Activated B cell treated with CpG ODN at 0.5 μM for 24 hours (primary cell): ENCODE data around the gene GGA1. TPM values are rescaled to one million over a fixed set of nuclear protein-coding genes. Genes with fewer than 3 reads are reported as not detected.

Source experiments
- ATAC-seq: fragments of 200-7000 bp; cut with Tn5 transposase; one replicate; pipeline ENCODE4 v1.10.0; 2021; ENCODE audit warnings: low read depth, mild to moderate bottlenecking, moderate library complexity
- CTCF ChIA-PET: fragments of 350-600 bp; sonication (Branson Sonifier 250); formaldehyde crosslinking; loops from one replicate; lab custom pipeline; 2021; ENCODE audit warnings: antibody characterized with exemption; lab: Charles Lee
- POLR2A ChIA-PET: fragments of 350-600 bp; sonication (Branson Sonifier 250); formaldehyde crosslinking; loops from one replicate; lab custom pipeline; 2021; ENCODE audit warnings: antibody characterized with exemption; lab: Charles Lee
- DNase-seq: peaks from one replicate; pipeline ENCODE4 v3.0.0; 2022
- H3K27ac Mint-ChIP-seq: one replicate; pipeline ENCODE4 v1.8.0; 2020; ENCODE audit warnings: mixed read lengths
- H3K27me3 Mint-ChIP-seq: one replicate; pipeline ENCODE4 v1.8.0; 2021; ENCODE audit warnings: mixed read lengths
- H3K36me3 Mint-ChIP-seq: one replicate; pipeline ENCODE4 v1.8.0; 2021; ENCODE audit warnings: low read depth, mixed read lengths
- H3K4me1 Mint-ChIP-seq: one replicate; pipeline ENCODE4 v1.8.0; 2021; ENCODE audit warnings: mixed read lengths
- H3K4me3 Mint-ChIP-seq: one replicate; pipeline ENCODE4 v1.8.0; 2020; ENCODE audit warnings: mild to moderate bottlenecking, mixed read lengths
- H3K9me3 Mint-ChIP-seq: one replicate; pipeline ENCODE4 v1.8.0; 2020; ENCODE audit warnings: mixed read lengths
- intact Hi-C: fragments of 100-400 bp; cut with micrococcal nuclease; formaldehyde crosslinking; loops from one replicate; pipeline ENCODE4 v1.15.1; 2024
- total RNA-seq: library from RNA; stranded (reverse); gene quantifications from 2 replicates; pipeline ENCODE4 v1.2.3, GENCODE V29; 2022
- TF ChIP-seq, protein P1 (sequence below): fragments of 200-600 bp; IDR thresholded peaks from one replicate; pipeline ENCODE4 v1.8.0; 2022; ENCODE audit warnings: antibody characterized with exemption, mild to moderate bottlenecking

GGA1 gene
- total RNA-seq, 1 donor from 2014 or later = 126 TPM

DNA sequence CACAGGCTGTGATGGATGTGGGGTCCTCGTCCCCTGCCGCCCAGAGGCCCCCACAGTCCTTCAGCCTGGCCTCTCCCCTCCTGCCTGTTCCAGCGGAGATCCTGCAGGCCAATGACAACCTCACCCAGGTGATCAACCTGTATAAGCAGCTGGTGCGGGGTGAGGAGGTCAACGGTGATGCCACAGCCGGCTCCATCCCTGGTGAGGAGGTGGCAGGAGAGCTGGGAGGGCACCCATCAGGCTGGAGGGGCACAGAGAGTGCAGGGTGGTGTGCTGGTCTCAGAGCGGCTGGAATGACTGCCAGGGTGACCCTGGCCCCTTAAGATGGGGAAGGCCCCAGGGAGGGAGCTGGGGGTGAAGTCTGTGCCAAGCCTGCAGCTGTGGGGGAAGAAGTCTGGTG, 16.2 kb downstream of the GGA1 start:
- no peak for ATAC-seq
- no peak overlapping the region for H3K4me3 Mint-ChIP-seq
- ChIA-PET POLR2A (interaction anchor here (1.1 to 7.5 kb wide), 6 partner anchors 9 to 52 kb away, joined by 12 to 78 read pairs (median 44); partner anchors contain the start of genes GGA1, LGALS1, PDXP and SH3BP1), CTCF (interaction anchor here (1.0 to 6.9 kb wide), 10 partner anchors 9 to 239 kb away, joined by 3 to 90 read pairs (median 6); partner anchors contain the start of genes GGA1, PDXP and SH3BP1)
- H3K9me3 Mint-ChIP-seq = no peaks in the 10 kb centered on the region
- H3K36me3 Mint-ChIP-seq = peaks cover 44% of the 10 kb centered on the region
- no peak for DNase-seq
- TF ChIP-seq, protein P1, sequence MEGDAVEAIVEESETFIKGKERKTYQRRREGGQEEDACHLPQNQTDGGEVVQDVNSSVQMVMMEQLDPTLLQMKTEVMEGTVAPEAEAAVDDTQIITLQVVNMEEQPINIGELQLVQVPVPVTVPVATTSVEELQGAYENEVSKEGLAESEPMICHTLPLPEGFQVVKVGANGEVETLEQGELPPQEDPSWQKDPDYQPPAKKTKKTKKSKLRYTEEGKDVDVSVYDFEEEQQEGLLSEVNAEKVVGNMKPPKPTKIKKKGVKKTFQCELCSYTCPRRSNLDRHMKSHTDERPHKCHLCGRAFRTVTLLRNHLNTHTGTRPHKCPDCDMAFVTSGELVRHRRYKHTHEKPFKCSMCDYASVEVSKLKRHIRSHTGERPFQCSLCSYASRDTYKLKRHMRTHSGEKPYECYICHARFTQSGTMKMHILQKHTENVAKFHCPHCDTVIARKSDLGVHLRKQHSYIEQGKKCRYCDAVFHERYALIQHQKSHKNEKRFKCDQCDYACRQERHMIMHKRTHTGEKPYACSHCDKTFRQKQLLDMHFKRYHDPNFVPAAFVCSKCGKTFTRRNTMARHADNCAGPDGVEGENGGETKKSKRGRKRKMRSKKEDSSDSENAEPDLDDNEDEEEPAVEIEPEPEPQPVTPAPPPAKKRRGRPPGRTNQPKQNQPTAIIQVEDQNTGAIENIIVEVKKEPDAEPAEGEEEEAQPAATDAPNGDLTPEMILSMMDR = no peak
- peaks cover 64% of the 10 kb centered on the region for H3K4me1 Mint-ChIP-seq
- H3K27me3 Mint-ChIP-seq = no peaks in the 10 kb centered on the region
- intact Hi-C loops = no loop called here
- H3K27ac Mint-ChIP-seq = peak overlapping the region; percentile 86

DNA sequence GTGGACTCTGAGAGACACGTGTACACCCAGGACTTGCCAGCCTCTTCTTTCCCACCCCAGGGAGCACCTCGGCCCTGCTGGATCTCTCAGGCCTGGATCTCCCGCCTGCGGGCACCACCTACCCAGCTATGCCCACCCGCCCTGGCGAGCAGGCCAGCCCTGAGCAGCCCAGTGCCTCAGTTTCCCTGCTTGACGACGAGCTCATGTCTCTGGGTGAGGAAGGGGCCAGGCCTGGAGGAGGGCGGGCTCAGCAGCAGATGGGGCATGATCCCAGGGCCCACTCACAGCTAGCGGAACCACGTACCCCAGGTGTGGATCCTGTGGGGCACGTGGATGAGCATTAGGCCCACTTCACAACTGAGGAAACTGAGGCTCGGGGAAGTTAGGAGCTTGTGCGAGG, 17.1 kb downstream of the GGA1 start:
- peak overlapping the region; percentile 24 for H3K4me3 Mint-ChIP-seq
- H3K36me3 Mint-ChIP-seq = peaks cover 44% of the 10 kb centered on the region
- POLR2A ChIA-PET = interaction anchor here (0.6 to 7.5 kb wide), 11 partner anchors 8 to 257 kb away, joined by 3 to 78 read pairs (median 12); partner anchors contain the start of genes GGA1, LGALS1, NOL12 and PDXP

DNA sequence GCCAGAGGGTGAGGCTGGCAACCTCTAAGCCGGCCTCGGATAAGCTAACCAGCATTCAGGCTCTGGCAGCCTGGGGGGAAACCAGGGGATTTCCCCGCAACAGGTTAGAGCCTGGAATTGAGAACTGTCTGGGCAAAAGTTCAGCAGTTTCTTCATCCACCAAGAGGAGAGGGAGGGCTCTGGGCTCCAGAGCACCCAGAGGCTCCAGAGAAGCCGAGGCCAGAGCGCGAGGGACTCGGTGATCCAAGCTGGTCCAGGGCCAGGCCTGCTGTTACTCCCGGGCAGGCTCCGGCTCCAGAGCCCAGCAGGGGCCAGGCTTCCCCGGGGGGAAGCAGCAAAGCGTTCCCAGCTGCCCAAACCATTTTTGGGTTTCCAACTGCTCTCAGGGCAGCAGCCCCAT, 17.5 kb downstream of the GGA1 start:
- Mint-ChIP-seq H3K4me1 (peaks cover 65% of the 10 kb centered on the region), H3K36me3 (peaks cover 44% of the 10 kb centered on the region), H3K9me3 (no peaks in the 10 kb centered on the region), H3K27ac (peak overlapping the region; percentile 86), H3K4me3 (peak overlapping the region; percentile 24), H3K27me3 (no peaks in the 10 kb centered on the region)
- ATAC-seq (peak; percentile 43), DNase-seq (no peak)
- TF ChIP-seq, protein P1 = no peak
- intact Hi-C loops = no loop called here
- ChIA-PET CTCF (interaction anchor here (0.7 to 6.9 kb wide), 9 partner anchors 8 to 56 kb away, joined by 3 to 90 read pairs (median 6); partner anchors contain the start of genes GGA1, PDXP and SH3BP1), POLR2A (interaction anchor here (0.6 to 7.5 kb wide), 11 partner anchors 8 to 257 kb away, joined by 3 to 78 read pairs (median 16); partner anchors contain the start of genes GGA1, LGALS1, NOL12 and PDXP)

More for the DNA sequence above, 17.1 kb downstream of the GGA1 start:
- Mint-ChIP-seq H3K9me3 (no peaks in the 10 kb centered on the region), H3K4me1 (peaks cover 64% of the 10 kb centered on the region), H3K27ac (peak overlapping the region; percentile 86), H3K27me3 (no peaks in the 10 kb centered on the region)
- intact Hi-C loops = no loop called here
- DNase-seq (no peak), ATAC-seq (no peak)
- TF ChIP-seq, protein P1 = no peak
- CTCF ChIA-PET = interaction anchor here (0.7 to 6.9 kb wide), 11 partner anchors 8 to 238 kb away, joined by 3 to 90 read pairs (median 5); partner anchors contain the start of genes GGA1, PDXP and SH3BP1

DNA sequence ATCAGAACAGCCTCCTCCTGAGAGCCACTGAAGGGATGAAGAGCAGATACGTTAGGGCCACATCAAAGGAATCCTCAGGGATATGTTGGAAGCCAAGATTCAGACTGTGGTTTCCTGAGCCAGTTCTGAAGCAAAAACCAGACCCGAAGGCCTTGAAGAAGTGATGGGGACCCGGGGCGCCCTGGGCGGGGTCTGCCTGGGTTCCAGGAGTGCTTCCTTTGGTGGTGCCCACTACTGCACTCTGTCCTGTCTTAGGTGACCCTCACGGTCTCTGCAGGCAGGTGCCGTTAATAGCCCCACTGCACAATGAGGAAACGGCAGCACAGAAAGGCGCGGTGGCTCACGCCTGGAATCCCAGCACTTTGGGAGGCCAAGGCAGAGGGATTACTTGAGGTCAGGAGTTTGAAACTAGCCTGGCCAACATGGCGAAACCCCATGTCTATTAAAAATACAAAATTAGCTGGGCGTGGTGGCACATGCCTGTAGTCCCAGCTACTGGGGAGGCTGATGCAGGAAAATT, 18.0 kb downstream of the GGA1 start:
- TF ChIP-seq, protein P1 = no peak
- peak overlapping the region; percentile 86 for H3K27ac Mint-ChIP-seq
- no peaks in the 10 kb centered on the region for H3K9me3 Mint-ChIP-seq
- CTCF ChIA-PET = interaction anchor here (0.7 to 6.9 kb wide), 9 partner anchors 7 to 65 kb away, joined by 3 to 90 read pairs (median 5); partner anchors contain the start of genes GGA1, PDXP and SH3BP1
- peaks cover 62% of the 10 kb centered on the region for H3K4me1 Mint-ChIP-seq
- intact Hi-C loops = loop anchor here (1.0 kb wide), 1 partner anchor 12 kb away; no protein-coding TSS in a partner anchor
- POLR2A ChIA-PET = interaction anchor here (0.6 to 7.5 kb wide), 12 partner anchors 8 to 257 kb away, joined by 3 to 78 read pairs (median 12); partner anchors contain the start of genes GGA1, LGALS1, NOL12 and PDXP
- H3K27me3 Mint-ChIP-seq = no peaks in the 10 kb centered on the region
- DNase-seq (no peak), ATAC-seq (no peak)
- H3K4me3 Mint-ChIP-seq = peak overlapping the region; percentile 19
- H3K36me3 Mint-ChIP-seq = peaks cover 44% of the 10 kb centered on the region

- peaks cover 66% of the 10 kb centered on the region for H3K4me1 Mint-ChIP-seq
- H3K27ac Mint-ChIP-seq = peak overlapping the region; percentile 86
- intact Hi-C loops = loop anchor here (1.0 kb wide), 1 partner anchor 11 kb away; no protein-coding TSS in a partner anchor
- ATAC-seq (peak; percentile 2), DNase-seq (no peak)
- H3K9me3 Mint-ChIP-seq = no peaks in the 10 kb centered on the region
- POLR2A ChIA-PET = interaction anchor here (0.6 to 7.5 kb wide), 10 partner anchors 9 to 71 kb away, joined by 3 to 78 read pairs (median 18); partner anchors contain the start of genes GGA1, LGALS1, NOL12 and PDXP
- peaks cover 46% of the 10 kb centered on the region for H3K36me3 Mint-ChIP-seq
- TF ChIP-seq, protein P1 = no peak
- no peaks in the 10 kb centered on the region for H3K27me3 Mint-ChIP-seq
- CTCF ChIA-PET = interaction anchor here (0.8 to 6.9 kb wide), 7 partner anchors 9 to 65 kb away, joined by 3 to 90 read pairs (median 5); partner anchors contain the start of genes GGA1, PDXP and SH3BP1
- H3K4me3 Mint-ChIP-seq = peak overlapping the region; percentile 11
Observed at GRCh38 chr22:37627121-37627520, 18.5 kb downstream of the GGA1 start.
